Thyroid gland (tissue), 4 donors: ENCODE measurements around the gene HAGHL.

Experiments
- POLR2A ChIP-seq, 2 donors: fragments of 450-650 bp; IDR thresholded peaks; one replicate each; pipeline ENCODE4 v1.6.1; 2017; ENCODE audit warnings: antibody characterized with exemption in 2 of 2, mild to moderate bottlenecking in 2 of 2, moderate library complexity in 1 of 2
- TF ChIP-seq, protein P1 (sequence below), 6 experiments: fragments of 200-600 bp in 3 of 6; fragments of 450-650 bp in 3 of 6; sonication (generic) in 3 of 6; IDR thresholded peaks; one replicate each; pipeline ENCODE4 v1.5.1; 2016 to 2019; ENCODE audit warnings: antibody characterized with exemption in 6 of 6, mild to moderate bottlenecking in 2 of 6, inconsistent platforms in 1 of 6, moderate library complexity in 1 of 6

DNA sequence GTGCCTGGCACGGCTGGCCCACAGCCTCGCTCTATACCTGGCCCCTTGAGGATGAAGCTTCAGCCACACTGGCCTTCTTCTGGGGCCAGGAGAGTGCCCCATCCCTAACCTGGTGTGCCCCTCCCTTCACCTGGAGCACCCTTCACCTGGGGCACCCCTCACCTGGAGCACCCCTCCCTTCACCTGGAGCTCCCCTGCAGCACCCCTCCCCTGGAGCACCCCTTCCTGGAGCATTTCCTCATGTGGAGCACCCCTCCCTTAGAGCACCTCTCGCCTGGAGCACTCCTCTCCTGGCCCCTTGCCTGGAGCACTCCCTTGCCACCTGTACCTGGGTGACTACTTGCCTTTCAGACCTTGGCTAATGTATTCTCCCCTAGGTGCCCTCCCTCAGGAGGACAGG is 18.9 kb upstream of the HAGHL start:
- TF ChIP-seq, protein P1, sequence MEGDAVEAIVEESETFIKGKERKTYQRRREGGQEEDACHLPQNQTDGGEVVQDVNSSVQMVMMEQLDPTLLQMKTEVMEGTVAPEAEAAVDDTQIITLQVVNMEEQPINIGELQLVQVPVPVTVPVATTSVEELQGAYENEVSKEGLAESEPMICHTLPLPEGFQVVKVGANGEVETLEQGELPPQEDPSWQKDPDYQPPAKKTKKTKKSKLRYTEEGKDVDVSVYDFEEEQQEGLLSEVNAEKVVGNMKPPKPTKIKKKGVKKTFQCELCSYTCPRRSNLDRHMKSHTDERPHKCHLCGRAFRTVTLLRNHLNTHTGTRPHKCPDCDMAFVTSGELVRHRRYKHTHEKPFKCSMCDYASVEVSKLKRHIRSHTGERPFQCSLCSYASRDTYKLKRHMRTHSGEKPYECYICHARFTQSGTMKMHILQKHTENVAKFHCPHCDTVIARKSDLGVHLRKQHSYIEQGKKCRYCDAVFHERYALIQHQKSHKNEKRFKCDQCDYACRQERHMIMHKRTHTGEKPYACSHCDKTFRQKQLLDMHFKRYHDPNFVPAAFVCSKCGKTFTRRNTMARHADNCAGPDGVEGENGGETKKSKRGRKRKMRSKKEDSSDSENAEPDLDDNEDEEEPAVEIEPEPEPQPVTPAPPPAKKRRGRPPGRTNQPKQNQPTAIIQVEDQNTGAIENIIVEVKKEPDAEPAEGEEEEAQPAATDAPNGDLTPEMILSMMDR (IDR thresholded peaks at IDR 0.05): no peak
- no peak for TF ChIP-seq POLR2A (IDR thresholded peaks at IDR 0.05)
